IPS DF 19.7 (cell line): ENCODE data around the gene DIMT1.

Experiments
- DNase-seq: peaks from one replicate; pipeline ENCODE4 v3.0.0-alpha.2; 2013; ENCODE audit warnings: low read depth, low spot score

DIMT1 gene

DNA sequence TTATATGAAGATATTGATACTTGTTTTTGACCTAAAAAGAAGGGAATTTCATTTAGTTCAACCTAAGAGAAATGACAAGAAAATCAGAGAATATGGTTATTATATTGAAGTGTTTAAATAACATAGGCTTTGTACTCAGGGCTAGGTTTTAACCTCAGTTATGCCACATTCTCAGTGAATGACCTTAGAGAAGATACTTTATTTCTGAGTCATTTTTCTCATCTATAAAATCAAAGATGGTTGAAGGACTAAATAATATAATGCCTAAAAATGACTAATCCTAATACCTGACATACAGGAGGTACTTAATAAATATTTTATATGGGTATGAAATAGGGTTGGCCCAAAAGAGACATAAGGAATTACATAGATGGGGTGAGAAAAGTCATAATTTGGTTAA lies 32.3 kb downstream of the DIMT1 start:
- no peak for DNase-seq

- DNase-seq: no peak
Observed at GRCh38 chr5:62369039-62369438, 34.7 kb downstream of the DIMT1 start.

GRCh38 chr5:62362701-62363100 lies 41.0 kb downstream of the DIMT1 start:
- no peak for DNase-seq

- DNase-seq: no peak
Observed at GRCh38 chr5:62354028-62354874, 49.5 kb downstream of the DIMT1 start.

DNA sequence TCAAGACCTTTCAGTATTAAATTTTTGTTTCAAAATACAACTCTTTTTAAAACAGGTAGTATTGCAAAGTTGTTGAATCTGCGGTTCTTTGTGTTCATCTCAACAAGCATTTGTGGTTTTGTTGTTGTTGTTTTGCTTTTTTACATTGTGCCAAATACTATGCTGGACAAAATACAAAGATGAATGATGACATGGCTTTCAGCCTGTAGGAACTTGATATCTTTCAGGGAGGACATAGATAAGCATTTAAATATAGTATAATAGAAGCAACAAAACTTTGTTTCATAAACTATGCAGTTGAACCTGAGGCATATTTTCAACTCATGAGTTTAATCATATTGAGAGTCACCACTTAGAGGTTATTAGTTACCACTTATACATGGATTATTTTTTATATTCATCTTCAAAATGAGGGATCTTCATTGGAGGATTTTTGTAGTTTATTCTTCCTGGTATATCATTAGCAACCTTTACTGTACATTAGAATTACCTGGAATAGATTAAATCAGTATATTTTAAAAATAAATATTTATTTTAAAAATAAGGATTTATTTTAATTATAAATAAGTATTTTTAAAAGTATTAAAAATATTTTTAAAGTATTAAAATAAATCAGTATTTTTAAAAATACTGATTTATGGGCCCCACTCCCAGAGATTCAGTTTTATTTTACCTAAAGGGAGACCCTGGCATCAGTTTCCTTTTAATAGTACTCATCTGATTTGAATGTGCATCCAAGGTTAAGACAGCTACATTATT lies 54.8 kb downstream of the DIMT1 start:
- DNase-seq: no peak

DNA sequence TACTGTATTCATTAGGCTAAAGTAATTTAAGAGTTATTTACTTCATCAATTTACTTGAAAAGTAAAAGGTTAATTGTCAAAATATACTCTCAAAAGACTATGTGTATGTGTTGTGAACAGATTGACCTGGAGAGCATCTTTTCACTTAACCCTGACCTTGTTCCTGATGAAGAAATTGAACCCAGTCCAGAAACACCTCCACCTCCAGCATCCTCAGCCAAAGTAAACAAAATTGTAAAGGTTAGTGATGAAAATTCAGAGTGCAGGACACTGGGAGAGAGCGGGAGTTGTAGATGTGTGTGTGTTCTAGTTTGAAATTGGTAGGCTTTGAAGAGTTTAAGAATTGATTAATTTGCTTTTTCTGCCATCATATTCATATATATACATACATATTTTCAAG lies 55.8 kb downstream of the DIMT1 start:
- no peak for DNase-seq

GRCh38 chr5:62346748-62347147 lies 57.0 kb downstream of the DIMT1 start:
- no peak for DNase-seq

DNA sequence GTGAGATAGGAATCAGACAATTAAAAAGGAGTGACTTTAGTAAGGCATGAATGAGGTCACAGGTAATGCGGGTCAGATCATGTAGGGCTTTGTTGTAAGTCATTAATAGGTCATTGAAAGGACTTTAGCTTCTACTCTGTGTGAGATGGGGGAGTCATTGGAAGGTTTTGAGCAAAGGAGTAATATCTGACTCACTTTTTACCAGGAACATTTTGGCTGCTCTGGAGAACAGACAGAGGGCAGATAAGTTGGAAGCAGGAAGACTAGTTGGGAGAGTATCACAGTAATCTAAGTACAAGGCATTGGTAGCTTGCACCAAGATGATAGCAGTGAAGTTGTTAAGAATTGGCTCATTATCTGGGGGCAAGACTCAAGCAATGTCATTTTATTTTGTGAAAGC lies 60.3 kb downstream of the DIMT1 start:
- DNase-seq: no peak

DNA sequence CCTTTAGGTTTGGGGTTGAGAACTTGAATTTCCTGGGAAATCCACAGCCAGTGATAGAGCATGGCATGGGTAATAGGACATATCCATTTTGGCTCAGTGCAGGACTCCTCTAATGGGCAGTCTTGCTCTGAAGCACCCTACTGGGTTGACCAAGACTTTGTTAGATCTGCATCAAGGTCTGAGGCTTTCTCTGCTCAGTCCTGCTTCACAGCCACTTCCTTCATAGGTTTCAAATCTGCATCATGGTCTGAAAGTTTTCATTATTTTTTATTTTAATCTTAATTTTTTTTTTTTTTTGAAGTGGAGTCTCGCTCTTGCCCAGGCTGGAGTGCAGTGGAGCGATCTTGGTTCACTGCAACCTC lies 61.2 kb downstream of the DIMT1 start:
- no peak for DNase-seq

- no peak for DNase-seq
Observed at GRCh38 chr5:62341783-62342475, 61.8 kb downstream of the DIMT1 start.

GRCh38 chr5:62340979-62341378 lies 62.7 kb downstream of the DIMT1 start:
- DNase-seq: no peak

DNA sequence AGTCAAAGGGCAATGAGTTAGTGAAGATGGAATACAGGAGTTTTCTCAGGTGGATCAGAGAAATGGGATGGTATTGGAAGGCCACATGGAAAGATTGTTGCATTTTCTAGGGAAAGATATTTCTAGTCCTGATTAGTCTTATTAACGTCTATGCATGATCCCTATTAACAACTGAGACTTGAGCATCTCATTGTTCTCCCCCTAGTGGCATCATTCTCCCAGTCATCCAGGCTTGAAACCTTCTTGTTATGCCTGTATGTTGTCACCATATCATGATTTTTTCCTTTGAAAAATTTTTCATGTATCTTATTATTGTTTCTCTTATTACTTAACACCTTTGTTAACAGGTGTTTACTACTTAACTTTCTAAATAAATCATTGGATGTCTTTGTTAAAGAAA lies 63.3 kb downstream of the DIMT1 start:
- no peak for DNase-seq
